ENCODE results near the gene HERC2. TPM values are rescaled to one million over a fixed set of nuclear protein-coding genes. Genes with fewer than 3 reads are reported as not detected.

The HERC2 gene
- total RNA-seq, 1 experiment from 2014 or later, result 22.3 TPM

DNA sequence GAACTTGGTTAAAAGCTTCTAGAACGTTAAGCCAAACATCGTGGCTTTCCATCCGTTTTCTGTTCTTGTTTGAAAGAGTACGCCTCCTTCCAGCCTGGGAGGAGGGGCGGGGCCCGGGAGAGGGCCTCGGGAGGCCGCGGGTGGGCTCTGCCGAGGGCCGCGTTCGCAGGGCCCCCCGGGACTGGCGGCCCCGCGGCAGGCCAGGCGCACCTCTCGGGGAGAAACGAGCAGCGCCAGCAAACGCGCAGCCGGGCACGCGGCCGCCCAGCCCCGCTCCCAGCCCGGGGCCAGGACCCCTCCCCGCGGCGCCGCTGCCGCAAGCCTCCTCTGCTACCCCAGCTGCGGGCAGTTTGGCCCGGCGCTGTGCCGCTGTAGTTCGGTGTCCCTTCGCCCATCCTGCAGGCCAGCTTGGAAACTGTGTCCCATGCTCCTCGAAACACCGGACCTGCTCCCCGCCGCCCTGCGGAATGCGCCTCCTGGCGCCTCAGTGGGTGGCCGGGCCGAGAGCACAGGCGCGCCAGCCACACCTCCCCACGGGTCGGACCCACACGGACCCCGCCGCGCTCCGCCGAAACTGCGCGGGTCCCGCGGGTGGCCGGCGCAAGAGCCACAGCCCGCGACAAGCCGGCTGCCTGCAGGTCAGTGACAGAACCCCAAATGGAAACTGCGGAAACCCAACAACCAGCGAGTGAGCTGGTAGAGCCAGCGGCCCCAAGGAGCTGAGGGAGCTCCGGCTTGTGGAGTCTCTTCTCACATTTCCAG lies 225.1 kb downstream of the HERC2 start:
- no peak for DNase-seq (ENCODE audit: low read depth)

DNA sequence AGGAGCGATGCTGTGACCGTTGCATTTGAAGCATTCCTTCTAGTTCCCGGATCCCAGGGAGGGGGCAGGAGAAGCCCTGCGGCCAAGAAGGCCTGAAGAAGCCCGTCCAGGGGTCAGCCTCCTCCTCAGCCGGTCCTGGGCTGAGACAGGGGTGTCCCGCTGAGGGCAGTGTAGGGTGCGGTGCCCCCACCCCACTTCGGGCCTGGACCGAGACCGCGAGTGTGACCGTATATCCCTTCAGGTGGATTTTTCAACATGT lies 225.6 kb downstream of the HERC2 start:
- no peak for DNase-seq (ENCODE audit: low read depth)

DNA sequence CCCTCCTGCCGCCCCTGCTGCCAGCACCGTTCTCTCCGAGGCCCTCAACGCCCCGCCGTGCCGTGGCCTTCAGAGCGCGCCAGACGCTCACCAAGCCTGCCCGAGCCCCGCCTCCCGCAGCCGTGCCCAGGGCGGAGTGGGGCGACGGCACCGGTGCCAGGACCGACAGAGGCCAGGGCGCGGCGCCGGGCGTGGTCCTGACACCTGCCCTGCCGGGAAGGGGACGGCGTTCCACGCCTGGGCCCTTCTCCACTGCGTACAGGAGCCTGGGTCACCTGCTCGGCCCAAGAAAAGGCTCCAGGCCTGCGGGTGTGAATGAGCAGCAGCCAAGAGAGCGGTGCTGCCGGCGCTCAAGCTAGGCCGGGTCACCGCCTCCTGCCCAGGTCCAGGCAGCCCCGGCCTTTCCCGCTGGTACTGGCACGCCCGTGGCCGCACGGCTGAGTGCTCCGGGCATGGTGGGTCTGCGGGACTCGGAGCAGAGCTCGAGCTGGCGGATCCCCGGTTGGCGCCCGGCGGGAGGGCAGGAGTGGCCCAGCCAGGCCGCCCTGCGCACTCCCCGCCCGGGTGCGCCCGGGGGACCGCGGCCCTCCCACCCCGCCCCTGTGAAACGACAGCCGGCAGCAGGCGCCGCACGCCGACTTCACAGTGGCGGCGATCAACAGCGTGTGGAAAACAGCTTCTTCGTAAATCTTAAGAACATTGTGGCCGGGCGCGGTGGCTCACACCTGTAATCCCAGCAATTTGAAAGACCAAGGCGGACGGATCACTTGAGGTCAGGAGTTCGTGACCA lies 227.1 kb downstream of the HERC2 start:
- DNase-seq (ENCODE audit: low read depth), result no peak

- DNase-seq (ENCODE audit: low read depth), result no peak
These were observed 228.0 kb downstream of the HERC2 start for GRCh38 chr15:28093752-28094535.

DNA sequence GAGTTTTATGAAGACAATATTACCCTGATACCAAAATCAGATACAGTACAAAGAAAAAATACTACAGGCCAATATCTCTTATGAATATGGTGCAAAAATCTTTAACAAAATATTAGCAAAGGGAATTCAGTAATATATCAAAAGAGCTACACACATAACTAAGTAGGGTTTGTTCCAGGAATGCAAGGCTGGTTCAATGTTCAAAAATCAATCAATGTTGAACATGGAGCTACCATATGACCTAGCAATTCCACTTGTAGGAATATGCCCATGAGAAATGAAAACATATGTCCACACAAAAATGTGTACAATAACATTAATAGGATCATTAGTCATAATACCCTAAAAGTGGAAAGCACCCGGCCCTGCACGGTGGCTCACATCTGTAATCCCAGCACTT lies 230.7 kb downstream of the HERC2 start:
- DNase-seq (ENCODE audit: low read depth), result no peak

DNA sequence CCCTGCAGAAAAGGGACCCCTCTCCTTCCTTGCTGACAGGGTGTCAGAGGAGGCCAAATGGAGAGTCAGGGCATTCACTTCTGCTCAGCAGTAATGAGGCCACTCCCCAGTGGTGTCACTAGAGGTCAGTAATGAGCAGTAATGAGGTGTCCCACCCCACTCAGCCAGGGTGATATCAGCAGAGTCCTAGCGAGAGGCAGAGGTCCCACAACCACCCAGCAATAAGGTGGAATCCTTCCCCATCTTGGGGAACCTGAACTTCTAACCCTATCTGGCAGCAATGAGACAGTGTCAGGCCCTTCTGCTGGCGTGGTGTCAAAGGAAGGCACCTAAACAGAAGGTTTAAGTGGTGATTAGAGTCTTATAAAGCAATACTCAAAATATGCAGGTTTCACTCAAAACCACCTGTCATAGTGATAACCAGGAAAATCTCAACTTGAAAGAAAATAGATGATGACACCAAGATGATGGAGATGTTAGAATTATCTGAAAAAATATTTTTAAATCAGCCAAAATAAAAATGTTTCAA lies 235.7 kb downstream of the HERC2 start:
- no peak for DNase-seq (ENCODE audit: low read depth)

DNA sequence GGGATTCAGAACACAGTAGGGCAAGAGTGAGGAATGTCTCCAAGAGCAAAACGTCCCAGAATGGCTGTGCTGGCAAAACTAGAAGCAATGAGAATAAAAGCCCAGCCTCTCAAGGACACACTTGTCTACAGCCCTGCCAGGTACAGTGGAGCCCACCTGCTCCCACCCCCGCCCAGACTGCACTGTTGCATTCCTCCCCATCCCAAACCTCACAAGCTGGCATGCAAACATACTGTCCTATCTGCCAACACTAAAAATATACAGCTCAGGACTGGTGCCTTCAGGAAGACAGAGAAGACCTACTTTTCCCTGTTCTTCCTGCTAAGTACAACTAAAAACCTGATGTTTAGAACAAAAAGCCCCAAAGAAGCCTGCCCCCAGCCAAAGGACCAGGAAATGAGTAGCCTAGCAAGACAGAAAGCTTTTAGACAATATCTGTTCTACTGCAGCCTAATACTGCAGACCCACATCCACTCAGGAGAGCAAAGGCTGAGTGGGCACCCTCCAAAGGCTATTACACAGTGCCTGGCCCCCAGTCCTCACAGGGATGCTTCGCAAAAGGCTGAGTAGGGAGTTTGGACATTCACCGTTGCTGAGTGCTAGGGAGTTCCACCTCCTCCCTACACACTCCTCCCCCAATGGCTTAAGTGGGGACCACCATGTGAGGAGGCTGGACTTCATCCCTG lies 236.3 kb downstream of the HERC2 start:
- no peak for DNase-seq (ENCODE audit: low read depth)

GRCh38 chr15:28084547-28084946 lies 237.4 kb downstream of the HERC2 start:
- DNase-seq (ENCODE audit: low read depth), result no peak

DNA sequence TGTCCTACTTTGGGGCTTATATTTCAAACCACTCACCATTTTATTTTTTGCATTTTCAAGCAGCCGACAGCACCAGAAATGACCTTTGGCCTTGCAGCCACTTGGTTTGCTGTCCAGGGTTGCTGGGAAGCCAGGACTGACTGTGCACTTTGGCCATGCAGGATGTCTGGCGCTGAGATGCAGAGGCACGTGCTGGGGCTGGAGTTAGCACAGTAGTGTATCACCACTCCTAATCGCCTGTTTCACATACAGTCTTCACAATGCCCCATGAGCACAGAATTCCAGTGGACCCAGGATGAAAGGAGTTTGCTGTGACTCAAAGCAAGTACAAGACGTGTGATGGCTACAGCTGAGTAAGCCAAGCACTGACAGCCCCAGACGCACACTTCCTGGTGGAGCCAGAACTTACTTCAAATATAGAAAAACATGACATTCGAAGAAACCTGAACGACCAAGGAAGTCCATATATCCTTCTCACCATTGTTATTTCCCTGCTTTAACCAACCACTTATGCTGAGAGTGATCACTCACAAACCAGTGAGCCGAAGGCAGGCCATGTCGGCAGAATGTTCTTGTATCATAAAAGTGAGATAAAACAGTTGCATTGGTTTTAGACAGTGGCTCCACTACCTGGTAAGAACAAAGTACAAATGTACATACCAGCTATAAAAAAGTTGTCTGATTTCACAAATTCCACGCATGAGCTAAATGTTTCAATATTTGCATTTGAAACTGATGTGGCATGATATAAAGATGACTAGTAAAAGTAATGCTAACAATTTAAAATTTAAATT lies 238.9 kb downstream of the HERC2 start:
- no peak for DNase-seq (ENCODE audit: low read depth)

DNA sequence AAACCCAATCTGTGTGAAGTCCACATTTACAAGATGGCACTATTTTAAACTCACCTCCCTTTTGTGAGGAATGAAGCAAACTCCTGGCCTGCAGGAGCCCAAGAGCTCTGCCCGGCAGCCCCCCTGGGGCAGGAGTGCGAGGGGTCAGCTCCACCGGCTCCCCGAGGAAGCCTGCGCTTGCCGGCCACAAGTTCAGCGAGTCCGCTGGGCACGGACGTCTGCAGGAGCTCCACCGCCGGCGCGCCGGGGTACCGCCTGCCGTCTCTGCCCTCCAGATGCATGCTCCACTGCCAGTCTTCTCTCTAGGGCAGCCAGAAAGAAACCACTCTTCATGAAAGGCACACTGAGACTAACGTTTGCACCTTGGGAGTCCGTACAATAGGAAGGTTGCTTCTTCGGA lies 240.4 kb downstream of the HERC2 start:
- no peak for DNase-seq (ENCODE audit: low read depth)

DNA sequence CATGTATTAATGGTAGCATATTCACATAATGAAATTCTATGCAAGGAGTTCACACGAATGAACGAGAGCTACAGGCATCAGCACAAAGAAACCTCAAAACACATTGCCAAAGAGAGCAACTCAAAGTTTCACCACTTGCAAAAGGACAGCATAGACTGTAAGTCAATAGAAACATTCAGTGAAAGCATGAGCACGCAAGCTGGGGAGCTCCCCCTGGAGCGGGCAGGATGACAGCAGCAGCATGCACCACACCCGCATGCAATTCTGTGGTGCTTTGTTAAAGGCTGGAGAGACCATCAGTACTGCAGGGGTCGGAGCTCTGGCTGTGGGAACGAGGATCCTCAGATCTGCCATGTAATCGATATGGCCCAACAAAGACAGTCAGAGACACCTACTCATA lies 241.6 kb downstream of the HERC2 start:
- no peak for DNase-seq (ENCODE audit: low read depth)

GRCh38 chr15:28079313-28079969 lies 242.5 kb downstream of the HERC2 start:
- no peak for DNase-seq (ENCODE audit: low read depth)

DNA sequence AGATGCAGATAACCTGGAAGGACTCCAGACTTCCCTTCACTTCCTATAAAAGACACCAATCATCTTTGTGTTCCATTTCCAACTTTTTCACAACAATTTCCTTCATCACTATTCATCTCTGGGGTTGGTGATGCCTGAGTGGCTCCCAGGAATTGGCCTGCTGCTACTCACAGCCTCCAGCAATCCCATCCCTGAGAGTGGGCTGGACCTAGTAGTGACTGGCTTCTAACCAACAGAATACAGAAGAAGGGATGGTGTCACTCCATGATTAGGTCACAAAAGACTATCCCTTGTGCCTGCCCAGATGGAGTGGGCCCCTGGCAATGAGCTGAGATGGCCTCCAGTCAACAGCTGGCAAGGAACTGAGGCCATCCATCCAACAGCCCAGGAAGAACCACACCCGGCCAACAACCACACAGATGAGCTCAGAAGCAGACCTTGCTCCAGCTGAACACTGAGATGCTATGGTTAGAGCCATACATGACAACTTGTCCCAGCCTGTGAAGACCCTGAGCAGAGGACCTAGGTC lies 243.7 kb downstream of the HERC2 start:
- no peak for DNase-seq (ENCODE audit: low read depth)

DNA sequence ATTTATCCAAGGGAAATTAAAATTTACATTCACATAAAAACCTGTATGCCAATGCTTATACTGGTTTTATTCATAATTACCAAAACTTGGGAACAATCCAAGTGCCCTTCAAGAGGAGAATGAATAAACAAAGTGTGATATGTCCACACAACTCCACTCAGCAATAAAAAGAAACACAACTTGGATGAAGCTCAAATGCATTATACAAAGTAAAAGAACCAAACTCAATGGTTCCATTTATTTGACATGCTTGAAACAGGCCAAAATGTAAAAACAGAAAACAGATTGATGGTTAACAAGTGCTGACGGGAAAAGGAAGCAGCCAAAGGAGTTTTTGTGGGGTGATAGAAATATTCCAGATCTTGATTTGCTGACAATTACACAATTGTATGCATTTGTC lies 246.4 kb downstream of the HERC2 start:
- DNase-seq (ENCODE audit: low read depth), result no peak

- no peak for DNase-seq (ENCODE audit: low read depth)
These were observed 253.0 kb downstream of the HERC2 start for GRCh38 chr15:28068930-28069329.

DNA sequence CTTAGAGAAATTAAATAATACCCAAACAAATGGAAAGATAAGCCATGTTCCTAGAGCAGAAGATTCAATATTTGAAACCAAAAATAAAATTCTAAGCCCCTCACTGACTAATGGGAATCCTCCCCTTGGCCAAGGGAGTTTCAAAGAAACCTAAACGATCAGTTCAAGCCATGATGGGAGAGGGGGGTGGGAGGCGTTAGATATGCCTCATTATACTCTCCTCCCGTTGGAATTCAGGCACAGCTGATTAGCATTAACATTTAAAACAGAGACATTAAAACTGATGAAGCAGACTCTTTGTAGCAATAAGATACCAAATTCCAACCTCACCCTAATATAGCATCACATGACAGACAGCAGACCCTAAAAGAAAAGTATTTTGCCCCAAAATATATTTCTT lies 255.7 kb downstream of the HERC2 start:
- DNase-seq (ENCODE audit: low read depth), result no peak
